CD4-positive, alpha-beta T cell treated with Interleukin-10 for 1 hour (primary cell): ENCODE measurements around the gene CCL24.
A peak's percentile ranks its signal among the peaks of the same experiment; 100 is the strongest.
"Not testable (repeated sequence)": the region's sequence is repeated elsewhere in the genome, so short reads cannot be mapped to it uniquely, and the experiment has no call there.

Experiments
- DNase-seq: peaks from one replicate; pipeline ENCODE4 v3.0.0-alpha.2; 2020

The CCL24 gene

GRCh38 chr7:75779516-75779915, 34.1 kb downstream of the CCL24 start:
- not testable (repeated sequence) for DNase-seq

GRCh38 chr7:75779035-75779434, 34.6 kb downstream of the CCL24 start:
- DNase-seq: not testable (repeated sequence)

- DNase-seq: peak; percentile 59
Measured at GRCh38 chr7:75776295-75776971, 37.2 kb downstream of the CCL24 start.

- not testable (repeated sequence) for DNase-seq
Measured at GRCh38 chr7:75773958-75774357, 39.6 kb downstream of the CCL24 start.

GRCh38 chr7:75772081-75773077, 41.2 kb downstream of the CCL24 start, which contains the start of gene CCL26:
TSS of gene CCL26 (minus strand) at chr7:75772211. CDS start at chr7:75772176, 35 bp downstream.
- no peak for DNase-seq

GRCh38 chr7:75771224-75771623, 42.4 kb downstream of the CCL24 start:
- no peak for DNase-seq

- DNase-seq: peak; percentile 57
Measured at GRCh38 chr7:75762350-75762917, 51.2 kb downstream of the CCL24 start.

GRCh38 chr7:75761801-75762200, 51.8 kb downstream of the CCL24 start:
- not testable (repeated sequence) for DNase-seq
